Measurements from ENCODE around the gene CYB561D1.
"Not testable (repeated sequence)": the region's sequence is repeated elsewhere in the genome, so short reads cannot be mapped to it uniquely, and the experiment has no call there.

Gene CYB561D1, protein sequence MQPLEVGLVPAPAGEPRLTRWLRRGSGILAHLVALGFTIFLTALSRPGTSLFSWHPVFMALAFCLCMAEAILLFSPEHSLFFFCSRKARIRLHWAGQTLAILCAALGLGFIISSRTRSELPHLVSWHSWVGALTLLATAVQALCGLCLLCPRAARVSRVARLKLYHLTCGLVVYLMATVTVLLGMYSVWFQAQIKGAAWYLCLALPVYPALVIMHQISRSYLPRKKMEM

DNA sequence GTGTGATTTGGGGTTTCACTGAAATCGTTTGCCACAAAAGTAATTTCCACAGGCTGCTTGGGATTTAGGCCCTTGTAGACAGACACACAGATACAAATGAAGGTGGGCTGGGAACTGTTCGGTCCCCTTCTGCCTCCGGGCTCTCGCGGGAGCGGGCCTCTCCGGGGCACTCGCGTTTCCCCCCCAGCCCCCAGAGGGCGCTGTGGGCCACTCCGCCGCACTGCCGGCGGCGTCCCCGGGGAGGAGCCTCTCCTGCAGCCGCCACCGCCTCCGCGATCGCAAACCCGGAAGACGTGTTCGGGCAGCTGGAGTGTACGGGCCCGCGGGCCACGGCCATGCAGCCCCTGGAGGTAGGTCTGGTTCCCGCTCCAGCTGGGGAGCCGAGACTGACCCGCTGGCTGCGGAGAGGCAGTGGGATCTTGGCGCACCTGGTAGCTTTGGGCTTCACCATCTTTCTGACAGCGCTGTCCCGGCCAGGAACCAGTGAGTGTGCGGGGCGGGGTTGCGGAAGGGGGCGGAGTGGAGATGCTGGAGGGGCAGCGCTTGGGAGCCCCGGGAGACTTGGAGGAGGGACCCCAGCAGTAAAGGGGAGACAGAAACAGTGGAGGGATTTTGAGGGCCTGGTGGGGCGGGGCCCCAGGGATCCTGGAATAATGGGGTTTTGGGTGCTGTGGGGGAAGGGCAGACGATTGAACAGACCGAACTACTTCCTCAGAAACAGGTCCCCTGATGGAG lies at the start of gene CYB561D1:
Gene CYB561D1 (plus strand): TSS at position 290 of the 735 bp plus-strand sequence. CDS start 46 bp downstream, at position 336.
- peak; percentile 90 for DNase-seq

DNA sequence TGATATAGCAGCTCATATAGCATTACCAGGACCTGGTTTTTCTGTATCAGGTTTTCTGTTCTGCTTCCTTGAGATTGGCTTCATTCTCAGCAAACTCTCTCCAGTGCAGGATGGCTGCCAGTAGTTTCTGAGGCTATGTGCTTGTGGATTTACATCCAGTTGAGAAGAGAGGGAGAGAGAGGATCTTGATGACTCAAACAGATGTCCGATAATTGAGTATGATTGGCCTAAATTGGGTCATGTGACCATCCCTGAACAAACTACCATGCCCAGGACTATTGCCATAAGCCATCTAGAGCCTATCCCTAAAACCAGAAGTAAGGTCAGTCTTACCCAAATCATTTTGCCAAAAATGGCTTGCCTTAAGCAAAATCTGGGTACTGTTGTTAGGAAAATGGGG lies 49.5 kb upstream of the CYB561D1 start:
- DNase-seq, result no peak

DNA sequence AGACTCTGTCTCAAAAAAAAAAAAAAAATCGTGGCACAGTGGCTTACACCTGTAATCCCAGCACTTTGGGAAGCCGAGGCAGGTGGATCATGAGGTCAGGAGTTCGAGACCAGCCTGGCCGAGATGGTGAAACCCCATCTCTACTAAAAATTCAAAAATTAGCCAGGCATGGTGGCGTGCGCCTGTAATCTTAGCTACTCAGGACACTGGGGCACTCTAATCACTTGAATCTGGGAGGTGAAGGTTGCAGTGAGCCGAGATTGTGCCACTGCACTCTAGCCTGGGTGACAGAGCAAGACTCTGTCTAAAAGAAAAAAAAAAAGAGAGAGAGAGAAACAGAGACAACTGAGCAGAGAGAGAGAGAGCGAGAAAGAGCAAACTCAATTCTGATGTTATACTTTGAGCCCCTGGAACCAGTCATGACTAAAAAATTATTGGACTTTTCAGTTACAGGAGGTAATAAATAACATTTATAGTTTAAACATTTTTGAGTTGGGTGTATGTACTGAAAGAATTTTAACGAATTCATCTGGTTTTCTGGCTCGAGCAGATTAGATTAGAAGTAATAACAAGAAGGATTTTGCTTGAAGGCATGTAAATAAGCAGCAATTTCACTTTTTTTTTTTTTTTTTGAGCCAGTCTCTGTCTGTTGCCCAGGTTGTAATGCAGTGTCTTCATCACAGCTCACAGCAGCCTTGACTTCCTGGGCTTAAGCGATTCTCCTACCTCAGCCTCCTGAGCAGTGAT lies 47.8 kb upstream of the CYB561D1 start:
- not testable (repeated sequence) for DNase-seq

DNA sequence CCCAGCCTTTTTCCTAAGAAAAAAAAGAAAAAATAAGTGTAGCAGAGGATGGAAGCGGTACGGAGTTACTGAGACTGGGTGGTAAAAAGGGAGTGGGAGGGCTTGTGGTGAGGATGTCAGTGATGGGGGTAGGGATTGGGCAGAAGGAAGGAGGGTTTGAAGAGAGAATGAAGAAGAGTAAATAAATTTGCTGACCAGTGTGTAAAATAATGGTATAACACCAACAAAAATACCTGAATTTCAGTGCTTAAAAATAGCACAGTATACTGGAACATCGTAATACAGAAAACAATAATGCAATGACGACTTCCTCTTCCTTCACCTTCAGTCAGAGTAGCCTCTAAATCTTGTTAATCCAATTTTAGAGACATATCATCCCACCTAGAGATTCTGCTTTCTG lies 46.4 kb upstream of the CYB561D1 start:
- no peak for DNase-seq

DNA sequence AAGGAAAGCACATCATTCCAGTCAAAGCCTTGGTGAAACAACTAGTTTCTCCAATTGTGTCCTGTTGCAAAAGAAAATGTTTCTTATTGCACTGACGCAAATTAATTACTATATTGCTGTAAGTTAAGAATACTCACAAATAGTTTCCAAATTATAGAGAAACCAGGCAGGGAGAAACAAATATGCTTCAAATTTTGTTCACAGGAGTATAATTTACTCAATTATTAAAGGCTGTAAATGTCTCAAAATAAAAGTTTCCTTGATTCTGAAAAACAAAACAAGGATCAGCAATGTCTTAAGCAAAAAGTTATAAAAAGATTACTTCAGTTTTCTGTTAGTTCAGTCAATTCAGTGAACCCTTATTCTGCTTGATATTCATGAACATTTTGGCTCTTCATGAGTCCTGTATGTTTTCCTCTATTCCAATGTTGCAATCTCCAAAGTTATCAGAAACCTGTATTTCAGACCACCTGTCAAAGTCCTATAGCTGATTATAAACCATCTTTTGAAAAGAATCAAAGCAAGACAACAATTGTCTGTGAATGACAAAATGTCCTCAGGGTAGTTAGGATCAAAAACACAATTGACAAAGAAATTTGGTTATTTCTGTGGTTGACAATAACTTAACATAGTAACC lies 39.3 kb upstream of the CYB561D1 start:
- DNase-seq, result no peak

DNA sequence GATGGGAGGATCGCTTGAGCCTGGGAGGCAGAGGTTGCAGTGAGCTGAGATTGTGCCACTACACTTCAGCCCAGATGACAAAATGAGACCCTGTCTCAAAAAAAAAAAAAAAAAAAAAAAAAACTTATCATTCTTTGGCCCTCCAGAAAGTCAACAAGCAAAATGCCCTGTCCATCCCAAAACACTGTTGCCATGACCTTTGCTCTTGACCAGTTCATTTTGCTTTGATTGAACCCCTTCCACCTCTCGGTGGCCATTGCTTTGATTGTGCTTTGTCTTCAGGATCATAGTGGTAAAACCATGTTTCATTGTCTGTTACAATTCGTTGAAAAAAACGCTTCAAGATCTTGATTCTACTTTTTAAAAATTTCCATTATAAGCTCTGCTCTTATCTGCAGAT lies 36.1 kb upstream of the CYB561D1 start:
- DNase-seq, result no peak

DNA sequence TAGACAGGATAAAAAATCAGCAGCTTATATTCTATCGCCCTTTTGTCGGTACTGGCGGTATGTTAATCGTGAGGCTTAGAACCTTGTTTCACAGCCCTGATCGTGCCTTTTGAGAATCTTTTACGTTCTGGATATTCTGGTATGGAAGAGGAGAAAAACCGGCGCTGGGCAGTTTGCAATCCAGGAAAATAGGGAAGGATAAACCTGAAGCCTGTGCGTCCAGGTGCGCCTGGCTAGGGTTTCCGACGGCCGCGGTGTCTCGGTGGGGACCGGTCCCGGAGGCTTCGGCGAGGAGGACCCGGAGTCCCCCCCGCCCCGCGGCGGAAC lies 27.8 kb upstream of the CYB561D1 start:
- no peak for DNase-seq

DNA sequence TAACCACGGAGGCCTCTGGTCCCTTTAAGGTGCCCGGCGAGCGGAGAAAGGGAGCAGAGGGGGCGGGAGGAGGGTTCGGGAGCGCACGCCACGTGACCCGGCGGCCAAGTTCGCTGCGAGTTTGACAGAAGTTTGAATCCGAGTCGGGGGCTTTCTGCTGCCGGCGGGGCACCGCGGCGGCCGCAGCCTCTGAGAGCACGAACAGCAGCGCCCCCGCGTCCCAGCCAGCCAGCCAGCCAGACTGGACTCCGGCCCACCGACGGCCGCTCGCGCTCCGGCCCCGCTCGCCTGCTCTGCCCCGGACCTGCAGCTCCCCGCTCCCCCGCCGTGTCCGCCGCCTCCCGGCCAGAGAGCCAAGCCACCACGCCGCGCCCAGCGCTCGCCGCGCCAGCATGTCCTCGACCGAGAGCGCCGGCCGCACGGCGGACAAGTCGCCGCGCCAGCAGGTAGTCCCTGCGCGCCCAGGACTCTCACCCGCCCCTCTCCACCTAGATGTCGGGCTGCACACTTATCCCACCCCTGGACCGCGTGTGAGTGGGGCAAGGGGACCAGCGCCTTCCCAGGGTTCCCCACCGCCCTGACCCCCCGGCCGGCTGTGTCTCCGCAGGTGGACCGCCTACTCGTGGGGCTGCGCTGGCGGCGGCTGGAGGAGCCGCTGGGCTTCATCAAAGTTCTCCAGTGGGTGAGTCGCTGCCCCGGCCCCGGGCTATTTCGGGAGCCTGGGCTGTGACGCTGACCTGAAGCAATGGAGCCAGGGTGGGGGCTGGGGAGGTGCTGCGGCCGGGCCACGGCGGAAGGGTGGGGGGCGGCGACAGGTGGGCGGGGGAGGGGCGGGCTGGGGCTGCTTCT lies 27.2 kb upstream of the CYB561D1 start, which contains the start of gene SYPL2:
Gene SYPL2 (plus strand): TSS at position 95 of the 849 bp plus-strand sequence. CDS start 298 bp downstream, at position 393.
- no peak for DNase-seq

DNA sequence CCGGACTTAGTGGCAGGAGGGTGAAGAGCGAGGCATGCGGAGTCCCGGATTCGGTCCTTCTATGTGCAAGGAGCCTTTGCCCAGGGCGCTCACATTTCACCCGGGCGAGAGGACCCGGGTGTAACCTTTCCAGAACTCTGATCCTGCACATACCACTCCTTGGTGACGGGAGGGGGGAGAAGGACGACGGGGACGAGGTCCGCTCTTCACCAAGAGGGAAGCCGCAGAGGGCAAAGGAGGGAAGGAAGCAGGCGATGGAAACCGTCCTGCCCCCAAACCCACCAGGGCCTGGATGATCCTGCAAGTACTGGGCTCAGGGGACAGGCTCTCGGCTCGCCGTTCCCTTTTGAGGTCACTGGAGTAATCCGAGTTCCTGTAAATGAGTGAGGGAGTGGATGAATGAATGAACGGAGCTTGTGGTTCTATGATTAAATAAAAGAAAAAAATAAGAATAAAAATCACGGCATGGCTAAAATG lies 26.6 kb upstream of the CYB561D1 start:
- no peak for DNase-seq

DNA sequence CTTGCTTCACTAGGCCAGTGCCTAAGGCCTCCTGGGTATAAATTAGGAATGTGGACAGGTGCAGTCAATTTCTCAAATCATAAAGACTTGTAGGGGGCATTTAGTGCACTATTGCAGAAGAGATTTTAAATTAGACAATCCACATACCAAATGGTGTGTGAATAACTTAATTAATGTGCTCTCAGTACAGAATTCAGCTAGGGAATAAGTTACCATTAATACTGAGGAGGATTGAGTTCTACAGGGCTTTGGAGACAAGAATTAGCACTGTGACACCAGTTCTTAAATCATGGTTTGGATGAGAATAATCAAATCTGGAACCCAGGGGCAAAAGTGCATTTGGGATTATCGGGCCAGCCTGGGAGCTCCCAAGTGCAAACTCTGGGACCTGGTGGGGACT lies 25.8 kb upstream of the CYB561D1 start:
- no peak for DNase-seq

DNA sequence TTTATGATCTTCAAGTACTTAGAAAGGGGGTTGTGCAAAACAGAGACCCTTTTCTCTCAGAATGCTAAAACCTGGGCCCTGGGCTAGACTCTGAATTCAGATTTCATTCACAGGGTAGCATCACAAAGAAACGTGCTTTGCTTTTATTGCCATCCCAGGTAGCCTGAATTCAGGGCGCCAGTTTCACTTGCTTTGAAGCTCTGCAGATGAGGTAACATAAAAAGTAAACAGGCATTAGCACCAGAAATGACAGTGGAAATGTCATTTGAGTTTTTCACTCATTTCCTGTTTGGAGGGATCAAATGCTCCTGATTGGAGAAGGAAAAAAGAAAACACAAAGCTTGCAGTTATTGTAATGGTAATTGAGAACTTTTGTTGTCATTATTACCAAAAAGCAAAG lies 25.0 kb upstream of the CYB561D1 start:
- no peak for DNase-seq

DNA sequence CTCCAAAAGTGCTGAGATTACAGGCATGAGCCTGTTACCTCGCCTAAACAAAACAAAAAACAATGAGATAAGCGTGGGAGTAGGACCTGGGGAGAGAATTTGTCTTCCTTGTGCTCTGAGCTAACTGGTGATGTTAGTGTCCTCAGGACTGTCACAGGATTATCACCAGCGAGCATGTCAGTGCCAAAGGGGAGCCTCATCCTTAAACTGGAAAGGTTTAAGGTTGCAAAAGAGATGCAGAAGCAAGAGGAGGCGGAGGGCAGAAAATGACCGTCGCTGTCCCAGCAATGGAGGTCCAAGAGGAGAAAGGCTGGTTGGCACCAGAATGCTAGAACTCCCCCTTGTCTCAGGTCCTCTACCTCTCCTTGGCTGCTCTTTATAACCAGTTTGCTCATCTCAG lies 23.6 kb upstream of the CYB561D1 start:
- DNase-seq, result no peak

DNA sequence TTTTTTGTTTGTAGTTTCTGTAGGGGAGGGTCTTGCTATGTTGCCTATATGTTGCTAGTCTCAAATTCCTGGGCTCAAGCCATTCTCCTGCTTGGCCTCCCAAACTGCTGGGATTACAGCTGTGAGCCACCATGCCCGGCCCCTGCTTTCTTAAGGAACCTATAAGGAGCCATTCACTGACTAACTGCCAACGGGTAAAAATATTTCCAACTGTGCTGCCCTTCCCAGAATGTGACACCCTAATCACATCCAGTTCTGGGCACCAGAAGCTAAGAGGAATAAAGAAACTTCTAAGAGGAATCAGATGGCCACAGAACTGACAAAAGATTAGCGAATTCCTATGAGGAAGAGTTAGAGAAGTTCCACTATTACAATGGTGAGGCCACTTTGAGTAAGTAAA lies 21.1 kb upstream of the CYB561D1 start:
- DNase-seq, result no peak

DNA sequence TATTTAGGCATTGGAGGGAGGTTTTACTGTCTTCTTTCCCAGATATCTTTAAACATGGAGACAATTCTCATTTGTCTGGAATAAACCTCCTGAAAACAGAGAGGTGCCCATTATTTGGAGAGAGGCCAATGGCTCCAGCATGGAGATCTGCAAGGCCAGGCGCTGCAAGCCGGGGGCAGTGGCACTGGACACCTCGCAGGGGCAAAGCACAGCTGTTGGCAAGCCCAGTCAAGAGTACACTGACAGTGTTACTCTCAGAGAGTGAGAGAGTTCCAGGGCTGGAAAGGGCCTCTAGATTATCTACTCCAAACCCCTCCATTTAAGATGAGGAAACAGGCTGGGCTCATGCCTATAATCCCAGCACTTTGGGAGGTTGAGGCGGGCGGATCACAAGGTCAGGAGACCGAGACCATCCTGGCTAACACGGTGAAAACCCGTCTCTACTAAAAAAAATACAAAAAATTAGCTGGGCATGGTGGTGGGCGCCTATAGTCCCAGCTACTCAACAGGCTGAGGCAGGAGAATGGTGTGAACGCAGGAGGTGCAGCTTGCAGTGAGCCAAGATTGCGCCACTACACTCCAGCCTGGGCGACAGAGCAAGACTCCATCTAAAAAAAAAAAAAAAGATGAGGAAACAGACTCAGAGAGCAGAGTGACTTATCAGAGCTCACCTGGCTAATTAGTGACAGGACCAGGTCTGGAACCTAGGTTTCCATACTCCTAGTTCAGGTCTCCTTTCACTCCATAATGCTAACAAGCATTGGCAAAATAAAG lies 20.4 kb upstream of the CYB561D1 start:
- DNase-seq, result not testable (repeated sequence)

DNA sequence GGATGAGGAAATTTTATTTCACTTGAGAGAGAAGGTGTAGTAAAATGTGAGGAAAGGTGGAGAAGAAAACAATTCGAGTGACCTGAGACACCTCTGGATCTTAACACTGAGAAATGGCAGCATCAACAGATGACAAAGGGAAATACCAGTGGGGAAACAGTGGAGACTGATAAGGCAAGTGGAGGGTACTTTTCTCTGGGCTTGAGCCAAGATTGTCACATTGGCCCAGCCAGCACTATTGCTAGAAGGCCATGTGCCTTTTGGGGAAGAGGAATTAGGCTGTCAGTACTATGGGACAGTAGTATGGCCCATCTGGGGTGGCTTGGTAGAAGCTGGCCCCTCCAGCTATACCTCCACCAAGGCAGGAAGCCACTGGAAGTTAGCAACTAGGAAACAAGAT lies 19.2 kb upstream of the CYB561D1 start:
- no peak for DNase-seq

DNA sequence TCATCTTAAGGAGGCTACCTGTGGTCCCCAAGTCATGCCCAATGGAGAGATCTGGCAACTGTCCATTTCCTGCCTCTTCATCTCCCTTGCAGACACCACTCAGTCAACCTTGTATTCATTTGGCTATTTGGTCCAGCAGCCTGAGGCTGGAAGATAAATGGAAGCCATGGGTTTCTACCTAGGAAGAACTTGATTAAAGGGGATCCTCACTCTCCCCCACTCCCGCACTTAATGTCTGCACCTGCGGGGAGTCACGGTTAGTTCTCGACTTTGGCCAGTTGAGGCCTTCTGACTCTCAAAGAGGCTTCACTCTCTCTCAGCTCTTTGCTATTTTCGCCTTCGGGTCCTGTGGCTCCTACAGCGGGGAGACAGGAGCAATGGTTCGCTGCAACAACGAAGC lies 18.6 kb upstream of the CYB561D1 start:
- no peak for DNase-seq

DNA sequence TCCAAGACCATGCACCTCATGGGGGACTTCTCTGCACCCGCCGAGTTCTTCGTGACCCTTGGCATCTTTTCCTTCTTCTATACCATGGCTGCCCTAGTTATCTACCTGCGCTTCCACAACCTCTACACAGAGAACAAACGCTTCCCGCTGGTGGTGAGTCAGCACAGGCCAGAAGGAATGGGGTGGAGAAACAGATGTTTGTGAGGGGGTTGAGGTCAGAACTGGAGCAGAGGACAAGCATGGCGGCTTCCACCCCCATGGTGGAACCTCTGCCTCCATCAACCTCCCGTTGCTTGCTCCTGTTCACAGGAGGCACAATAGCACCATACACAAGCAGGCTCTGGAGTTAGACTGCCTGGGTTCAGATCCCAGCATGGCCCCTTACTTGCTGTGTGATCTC lies 17.1 kb upstream of the CYB561D1 start:
- DNase-seq, result no peak

DNA sequence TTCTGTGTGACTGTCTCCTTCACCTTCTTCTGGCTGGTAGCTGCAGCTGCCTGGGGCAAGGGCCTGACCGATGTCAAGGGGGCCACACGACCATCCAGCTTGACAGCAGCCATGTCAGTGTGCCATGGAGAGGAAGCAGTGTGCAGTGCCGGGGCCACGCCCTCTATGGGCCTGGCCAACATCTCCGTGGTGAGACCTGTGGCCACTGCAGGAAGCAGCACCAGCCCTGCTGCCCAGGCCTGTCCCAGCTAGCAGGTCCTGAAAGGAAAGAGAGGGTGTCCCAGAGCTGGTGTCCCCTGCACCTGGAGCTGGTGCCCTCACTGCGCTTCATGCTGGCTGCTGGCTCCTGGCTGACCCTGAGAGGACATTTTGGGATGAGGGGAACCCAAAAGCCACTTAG lies 16.1 kb upstream of the CYB561D1 start:
- DNase-seq, result no peak

DNA sequence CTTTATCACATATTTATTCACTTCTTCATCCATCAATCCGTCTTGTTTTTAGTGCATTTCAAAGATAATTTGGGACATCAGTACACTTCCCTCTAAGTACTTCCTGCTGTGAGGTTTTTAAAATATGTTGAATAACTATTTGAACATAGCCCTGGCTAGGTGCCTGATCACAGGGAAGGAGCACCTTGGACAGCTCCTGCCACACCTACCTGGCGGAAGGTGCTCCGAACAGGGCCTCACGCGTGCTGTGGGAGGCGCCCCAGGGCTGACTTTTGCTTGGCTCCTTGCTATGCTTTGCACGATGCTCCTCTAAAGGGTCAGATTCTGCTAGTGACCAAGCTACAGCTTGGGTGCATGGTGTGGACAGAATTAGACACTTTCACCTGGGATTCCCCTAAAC lies 15.1 kb upstream of the CYB561D1 start:
- DNase-seq, result no peak

DNA sequence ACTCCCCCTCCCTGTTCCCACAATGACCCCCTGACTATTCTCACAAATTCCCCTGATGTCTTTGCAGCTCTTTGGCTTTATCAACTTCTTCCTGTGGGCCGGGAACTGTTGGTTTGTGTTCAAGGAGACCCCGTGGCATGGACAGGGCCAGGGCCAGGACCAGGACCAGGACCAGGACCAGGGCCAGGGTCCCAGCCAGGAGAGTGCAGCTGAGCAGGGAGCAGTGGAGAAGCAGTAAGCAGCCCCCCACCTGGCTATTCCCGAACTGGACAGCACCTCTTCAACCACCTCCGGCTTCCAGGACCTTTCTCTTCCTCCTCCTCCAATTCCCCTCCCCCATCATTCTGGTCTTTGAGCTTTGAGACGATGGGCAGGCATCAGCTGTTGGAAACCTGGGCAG lies 14.6 kb upstream of the CYB561D1 start:
- DNase-seq, result no peak

DNA sequence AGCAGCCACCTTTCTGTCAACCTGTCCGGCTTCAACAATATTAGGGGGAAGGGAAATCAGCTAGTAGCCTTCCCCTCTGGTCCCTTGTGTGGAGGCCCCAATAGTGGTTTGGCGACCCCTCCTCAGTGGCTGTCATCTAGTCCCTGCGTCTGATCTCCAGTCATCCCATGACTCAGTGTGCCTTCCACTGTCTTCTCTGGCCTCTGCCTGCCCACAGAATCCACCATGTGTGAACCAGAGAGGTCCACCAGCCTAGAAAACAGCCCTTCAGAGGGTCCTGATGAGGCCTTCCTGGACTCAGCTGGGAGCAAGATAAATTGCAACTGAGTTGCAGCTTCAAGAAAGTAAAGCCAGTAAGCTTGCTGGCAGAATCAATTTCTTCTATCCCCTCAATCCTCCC lies 14.0 kb upstream of the CYB561D1 start:
- DNase-seq, result no peak

DNA sequence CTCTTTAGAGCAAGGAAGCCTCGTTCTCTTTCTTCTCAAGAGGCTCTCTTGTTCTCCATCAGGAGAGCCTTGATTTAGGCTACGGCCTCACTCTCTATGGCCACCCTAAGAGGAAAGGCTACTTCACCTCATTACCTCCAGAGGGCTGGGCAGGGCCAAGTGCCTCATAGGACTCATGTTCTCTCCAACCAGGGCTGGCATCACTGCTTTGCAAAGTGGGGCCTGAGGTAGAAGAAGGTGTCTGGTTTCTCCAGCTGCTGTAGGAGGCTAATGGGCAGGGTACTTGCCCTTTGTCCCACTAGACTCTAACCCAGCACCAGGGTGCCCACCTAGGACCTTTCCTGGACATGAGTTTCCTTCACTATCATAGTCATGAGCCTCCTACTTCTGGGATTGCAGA lies 12.2 kb upstream of the CYB561D1 start:
- DNase-seq, result no peak
